GM18502 (cell line): ENCODE data around the gene PM20D2.
A peak's percentile ranks its signal among the peaks of the same experiment; 100 is the strongest.

Experiments used
- ATAC-seq: cut with Tn5 transposase; IDR thresholded peaks from one replicate; pipeline ENCODE4 v1.9.1; 2021; ENCODE audit warnings: mild to moderate bottlenecking; ENCODE audit not compliant: unreplicated experiment, poor library complexity

The PM20D2 gene

GRCh38 chr6:89144354-89144906 is 1.4 kb upstream of the PM20D2 start:
- ATAC-seq: peak; percentile 40

DNA sequence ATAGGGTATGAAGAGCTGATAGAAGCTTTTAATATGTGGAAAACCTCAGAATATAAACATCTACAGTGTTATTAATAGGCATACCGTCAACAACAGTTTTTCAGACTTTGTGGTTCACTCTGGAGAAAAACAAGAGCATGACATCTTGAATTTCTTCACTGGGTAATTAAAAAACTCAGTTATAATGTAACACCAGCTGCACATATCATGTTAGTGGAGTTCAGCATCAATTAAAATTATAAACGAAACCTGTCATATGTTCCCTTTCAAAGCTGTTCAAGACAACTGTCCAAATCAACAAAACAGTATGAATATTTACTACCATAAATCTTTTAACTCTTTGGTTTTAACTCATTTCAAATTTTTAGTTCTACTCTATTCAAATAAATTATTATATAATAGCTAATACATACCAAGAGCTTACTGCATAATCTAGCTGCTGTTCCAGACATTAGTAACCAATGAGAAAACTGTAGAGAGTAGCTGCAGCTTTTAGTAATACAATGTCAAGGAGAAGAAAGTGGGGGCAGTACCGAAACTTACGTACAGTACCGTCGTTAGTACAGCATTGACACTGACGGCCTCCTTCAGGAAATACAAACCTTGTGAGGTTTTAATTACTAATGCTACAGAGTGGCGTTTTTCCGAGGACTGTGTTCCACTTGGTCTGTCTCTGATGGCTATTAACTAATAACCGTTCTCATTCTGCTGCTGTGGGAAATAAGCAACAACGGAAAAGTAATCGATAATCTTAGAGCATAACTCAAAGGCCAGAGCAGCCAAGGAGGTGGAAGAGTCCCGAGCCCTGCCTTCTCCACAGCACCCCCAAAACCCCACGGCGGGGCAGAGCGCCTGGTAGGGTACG is 532 bp upstream of the PM20D2 start:
- ATAC-seq: peak; percentile 55

- peak; percentile 37 for ATAC-seq
Measured at GRCh38 chr6:89146718-89147700, 1.2 kb downstream of the PM20D2 start.

- no peak for ATAC-seq
Measured at GRCh38 chr6:89148016-89148750, 2.3 kb downstream of the PM20D2 start.

GRCh38 chr6:89154131-89154530 is 8.3 kb downstream of the PM20D2 start:
- ATAC-seq: no peak

DNA sequence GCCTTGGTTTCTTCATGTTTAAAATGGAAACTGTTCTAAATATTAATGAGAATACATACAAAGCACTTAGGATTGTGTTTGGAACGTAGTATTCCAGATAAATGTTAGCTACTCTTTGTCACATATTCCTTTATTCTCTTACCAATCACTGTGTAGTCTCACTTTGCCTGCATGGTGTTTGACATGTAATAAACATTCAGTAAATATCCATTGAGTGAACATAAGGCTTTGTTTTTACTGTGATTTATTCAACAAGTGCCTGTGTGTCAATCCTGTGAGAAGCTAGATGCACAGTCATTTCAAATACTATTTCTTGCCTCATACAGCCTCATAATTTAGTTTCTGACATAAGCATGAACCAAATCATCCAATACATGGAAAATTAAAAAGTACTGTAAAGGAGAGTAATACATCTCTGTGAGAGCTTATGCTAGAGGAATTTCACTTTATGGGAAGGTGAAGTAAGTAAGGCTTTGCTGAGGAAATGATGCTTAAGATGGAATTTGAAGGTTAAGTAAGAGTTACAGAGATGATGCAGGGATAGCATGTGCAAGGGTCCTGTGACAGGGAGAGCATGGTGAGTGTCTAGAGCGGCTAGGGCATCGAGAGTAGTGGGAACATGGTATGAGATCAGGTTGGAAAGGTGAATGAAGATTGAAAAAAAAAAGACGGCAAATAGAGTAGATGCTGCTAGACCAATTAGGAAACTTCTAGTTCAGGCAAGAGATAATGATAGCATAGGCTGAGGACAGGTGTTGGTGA is 14.7 kb downstream of the PM20D2 start:
- ATAC-seq: no peak

- no peak for ATAC-seq
Measured at GRCh38 chr6:89161326-89162046, 15.6 kb downstream of the PM20D2 start.

GRCh38 chr6:89162047-89162371 is 16.2 kb downstream of the PM20D2 start:
- no peak for ATAC-seq

DNA sequence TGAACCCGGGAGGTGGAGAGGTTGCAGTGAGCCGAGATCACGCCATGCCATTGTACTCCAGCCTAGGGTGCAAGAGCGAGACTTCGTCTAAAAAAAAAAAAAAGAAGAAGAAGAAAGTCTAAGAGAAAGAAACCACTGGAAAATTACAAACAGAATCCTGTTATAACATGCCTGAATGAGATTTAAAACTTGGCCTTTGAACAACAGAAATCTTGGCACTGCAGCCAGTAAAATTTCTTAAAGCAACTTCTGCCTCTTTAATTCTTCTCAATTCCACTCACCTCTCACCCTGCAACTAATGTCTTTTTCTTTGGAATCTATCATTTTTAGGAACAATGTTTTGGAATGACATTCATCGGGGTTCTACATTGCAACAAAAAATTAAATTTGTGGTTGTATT is 26.3 kb downstream of the PM20D2 start:
- no peak for ATAC-seq

- no peak for ATAC-seq
Measured at GRCh38 chr6:89173634-89174033, 27.8 kb downstream of the PM20D2 start.

DNA sequence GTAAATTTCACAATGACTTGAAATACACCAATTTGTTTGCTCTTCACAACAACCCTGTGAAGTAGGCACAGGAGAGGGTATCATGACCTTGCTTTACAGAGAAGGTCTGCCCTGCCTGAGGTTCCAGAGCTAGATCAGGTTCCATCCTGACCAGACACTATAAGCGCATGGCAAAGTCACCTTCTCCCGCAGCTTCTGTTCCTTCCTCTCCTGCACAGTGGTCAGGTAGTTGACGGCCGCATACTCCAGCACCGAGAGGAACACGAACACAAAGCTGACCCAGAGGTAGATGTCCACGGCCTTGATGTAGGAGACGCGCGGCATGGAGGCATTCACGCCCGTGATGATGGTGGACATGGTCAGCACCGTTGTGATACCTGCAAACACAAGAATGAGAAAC is 34.3 kb downstream of the PM20D2 start:
- no peak for ATAC-seq

DNA sequence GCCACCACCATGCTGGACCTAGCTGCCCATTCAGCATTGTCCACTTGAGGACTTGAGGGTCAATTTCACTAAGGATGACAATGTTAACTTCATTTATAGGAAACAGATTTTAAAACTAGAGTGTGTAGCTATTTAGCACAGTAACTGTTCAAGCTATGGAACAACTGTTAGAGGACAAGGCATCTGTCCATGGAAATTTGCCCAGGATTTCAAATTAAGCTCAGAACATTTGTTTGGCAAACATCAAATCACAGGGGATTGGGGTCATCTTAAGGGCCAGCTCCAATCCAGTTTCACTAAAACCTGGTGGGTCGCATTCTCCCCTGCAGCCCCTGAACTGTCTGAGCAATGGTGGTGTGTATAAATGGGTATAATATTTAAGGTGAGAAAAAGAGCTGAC is 35.1 kb downstream of the PM20D2 start:
- ATAC-seq: no peak

DNA sequence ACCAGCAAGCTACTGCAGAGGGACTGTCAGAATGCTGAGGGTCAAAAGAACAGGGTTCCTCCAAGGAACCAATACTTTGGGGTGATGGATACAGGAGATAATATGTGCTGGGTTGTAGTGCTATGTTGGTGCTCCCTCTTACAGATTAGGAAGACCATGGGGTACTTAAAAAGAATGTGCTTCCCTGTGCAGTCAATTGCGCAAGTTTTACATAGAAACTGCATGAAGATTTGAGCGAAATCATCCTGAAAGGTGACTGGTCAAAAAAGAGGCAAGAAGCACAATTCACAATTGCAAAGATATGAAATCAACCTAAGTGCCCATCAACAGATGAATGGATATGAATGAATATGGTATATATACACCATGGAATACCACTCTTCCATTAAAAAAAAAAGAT is 37.4 kb downstream of the PM20D2 start:
- ATAC-seq: no peak

DNA sequence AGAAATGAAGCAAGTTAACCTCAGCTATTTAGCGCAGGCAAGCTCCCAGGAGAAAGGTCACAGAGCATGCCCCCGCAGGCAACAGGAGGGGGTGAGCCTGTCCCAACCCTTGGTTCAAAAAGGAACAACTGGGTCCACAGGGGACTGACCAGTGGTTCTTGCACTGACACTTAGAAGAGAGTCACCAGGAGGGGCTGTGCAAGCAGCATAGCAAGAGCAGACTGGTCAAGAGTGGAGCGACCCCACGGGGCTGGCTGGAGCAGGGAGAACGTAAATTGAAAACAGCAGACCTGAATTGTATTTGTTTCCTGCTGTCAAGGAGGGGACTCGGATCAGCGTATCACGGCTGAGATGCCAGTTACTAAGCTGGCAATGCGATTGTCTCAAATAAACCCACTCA is 38.5 kb downstream of the PM20D2 start:
- ATAC-seq: no peak

DNA sequence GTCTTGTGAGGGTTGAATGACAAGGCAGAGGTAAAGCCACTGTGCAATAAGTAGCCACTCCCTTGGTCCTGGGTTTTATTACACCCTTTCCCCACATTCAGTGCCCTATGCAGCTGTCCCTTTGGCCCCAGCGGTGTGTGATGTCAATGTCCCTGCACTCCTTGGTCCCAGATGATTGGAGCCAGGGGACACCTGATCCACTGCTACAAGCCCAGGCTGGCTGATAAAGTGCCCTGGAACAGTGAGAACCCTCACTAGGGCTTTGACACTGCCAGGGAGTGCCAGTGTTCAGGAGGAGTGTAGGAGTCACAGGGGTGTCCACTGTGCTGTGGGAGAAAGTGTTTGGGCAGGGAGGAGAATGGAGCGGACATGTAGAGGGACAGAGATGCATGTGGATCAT is 40.9 kb downstream of the PM20D2 start:
- no peak for ATAC-seq

DNA sequence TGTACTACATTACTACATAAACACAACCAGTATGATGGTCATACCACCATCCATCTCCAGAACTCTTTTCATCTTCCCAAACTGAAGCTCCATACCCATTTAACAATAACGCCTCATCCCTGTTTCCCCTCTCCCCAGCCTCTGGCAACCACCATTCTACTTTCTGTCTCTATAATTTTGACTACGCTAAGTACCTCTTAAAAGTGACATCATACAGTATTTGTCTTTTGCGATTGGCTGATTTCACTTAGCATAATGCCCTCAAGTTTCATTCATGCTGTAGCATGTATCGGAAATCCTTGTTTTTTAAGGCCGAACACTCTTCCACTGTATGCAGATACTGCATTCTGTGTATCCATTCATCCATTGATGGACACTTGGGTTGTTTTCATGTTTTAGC is 41.6 kb downstream of the PM20D2 start:
- no peak for ATAC-seq

- no peak for ATAC-seq
Measured at GRCh38 chr6:89190741-89191140, 44.9 kb downstream of the PM20D2 start.

DNA sequence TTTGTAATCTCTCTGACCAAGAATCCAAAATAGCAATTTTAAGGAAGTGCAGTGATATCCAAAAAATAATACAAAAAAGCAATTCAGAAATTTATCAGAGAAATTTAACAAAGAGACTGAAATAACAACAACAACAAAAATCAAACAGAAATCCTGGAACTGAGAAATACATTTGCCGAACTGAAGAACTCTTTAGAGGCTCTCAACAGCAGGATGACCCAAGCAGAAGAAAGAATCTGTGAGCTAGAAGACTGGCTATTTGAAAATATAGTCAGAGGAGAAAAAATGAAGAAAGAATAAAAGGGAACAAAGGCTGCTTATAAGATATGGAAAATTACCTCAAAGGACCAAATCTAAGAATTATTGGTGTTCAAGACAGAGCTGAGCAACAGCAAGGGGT is 48.7 kb downstream of the PM20D2 start:
- no peak for ATAC-seq

- ATAC-seq: no peak
Measured at GRCh38 chr6:89197141-89197540, 51.3 kb downstream of the PM20D2 start.
